IPS-NIHi7 (cell line): ENCODE measurements around the gene CASP10.
"Not testable (repeated sequence)": the region's sequence is repeated elsewhere in the genome, so short reads cannot be mapped to it uniquely, and the experiment has no call there.

Source experiments
- DNase-seq: peaks from one replicate; pipeline ENCODE4 v3.0.0; 2012; ENCODE audit warnings: mixed read lengths; ENCODE audit errors: extremely low spot score

The CASP10 gene

DNA sequence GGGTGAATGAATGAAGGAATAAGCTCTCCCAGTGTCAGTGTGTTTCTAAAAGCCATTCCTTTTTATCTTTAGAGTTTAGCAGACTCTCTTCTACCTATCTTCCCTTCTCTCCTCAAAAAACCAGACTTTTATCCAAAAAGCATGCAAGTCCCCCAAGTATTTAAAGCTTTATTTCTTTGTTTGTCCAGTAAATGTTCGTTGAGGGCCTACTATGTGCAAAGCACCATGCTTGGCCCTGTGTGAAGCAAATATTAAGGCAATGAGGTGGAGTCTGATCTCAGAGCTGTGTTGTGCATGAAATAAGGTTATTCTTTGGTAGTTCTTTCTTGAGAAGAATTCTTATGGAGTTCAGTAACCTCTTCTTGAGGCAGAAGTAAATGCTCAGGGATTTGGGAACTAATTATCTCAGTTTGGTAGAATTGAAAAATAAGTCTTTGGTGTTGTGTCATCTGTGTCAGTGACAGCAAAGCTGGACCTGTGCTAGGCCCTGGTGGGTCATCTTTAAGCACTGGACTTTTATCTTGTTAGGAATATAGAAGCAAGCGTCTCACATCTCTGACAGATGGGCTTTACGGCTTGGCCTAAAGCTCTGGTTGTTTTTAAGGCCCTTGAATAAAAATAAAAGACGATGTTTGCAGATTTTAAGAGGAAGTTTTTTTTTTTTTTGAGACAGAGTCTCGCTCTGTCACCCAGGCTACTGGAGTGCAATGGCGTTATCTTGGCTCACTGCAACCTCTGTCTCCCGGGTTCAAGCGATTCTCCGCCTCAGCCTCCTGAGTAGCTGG is 28.1 kb upstream of the CASP10 start:
- DNase-seq = no peak

DNA sequence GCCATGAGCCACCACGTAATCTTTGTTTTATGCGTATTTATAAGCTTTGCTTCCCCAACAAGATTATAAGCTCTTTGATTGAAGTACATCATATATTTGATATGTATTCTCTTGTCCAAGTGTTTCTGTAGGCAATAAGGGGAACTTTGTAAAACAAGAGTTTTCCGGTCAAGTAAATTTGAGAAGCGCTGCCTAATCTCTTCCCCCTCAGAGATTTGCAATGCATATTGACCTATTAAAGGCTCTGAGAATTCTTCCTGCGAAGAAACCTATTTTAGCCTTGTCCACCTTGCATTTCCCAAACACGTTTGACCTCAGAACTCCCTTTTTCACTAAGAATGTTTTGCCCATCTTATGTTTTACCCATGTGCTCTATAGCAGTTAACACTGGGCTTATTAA is 26.9 kb upstream of the CASP10 start:
- no peak for DNase-seq

DNA sequence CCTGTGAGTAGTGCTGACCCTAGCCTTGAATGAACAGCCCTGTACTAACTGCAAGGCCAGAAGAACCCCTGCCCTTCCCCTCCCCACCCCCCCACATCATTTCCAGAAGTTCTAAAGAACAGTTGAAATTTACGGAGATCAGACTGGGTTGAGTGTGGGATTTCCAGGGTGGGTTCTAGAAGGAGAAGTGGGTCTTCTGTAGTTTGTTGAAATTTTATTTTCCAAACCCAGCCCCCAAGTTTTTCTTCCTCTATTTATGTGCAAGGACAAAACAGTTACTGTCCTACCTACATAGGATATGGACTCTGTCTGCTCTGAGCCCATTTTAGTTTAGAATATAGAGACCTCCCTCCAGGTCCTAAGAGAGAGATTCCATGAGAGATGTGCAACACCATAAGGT is 26.3 kb upstream of the CASP10 start:
- DNase-seq = no peak

DNA sequence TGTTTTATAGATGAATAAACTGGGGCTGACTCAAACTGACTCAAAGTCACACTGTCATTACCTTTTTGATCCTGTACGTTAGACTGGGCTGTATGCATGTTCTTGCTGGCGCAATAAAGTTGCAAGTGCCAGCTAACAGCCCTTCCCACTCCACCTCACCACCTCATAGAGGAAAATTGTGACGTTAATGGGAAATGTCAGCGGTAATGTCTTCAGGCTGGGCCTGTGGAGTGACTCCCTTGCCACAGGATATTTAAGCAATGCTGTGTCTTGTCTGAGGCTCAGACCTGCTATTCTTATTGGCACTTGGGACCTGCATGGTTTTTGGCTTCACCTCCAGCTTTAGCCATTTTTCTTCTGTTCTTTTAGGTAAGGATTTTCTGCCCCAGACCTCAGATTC is 25.2 kb upstream of the CASP10 start:
- DNase-seq = no peak

DNA sequence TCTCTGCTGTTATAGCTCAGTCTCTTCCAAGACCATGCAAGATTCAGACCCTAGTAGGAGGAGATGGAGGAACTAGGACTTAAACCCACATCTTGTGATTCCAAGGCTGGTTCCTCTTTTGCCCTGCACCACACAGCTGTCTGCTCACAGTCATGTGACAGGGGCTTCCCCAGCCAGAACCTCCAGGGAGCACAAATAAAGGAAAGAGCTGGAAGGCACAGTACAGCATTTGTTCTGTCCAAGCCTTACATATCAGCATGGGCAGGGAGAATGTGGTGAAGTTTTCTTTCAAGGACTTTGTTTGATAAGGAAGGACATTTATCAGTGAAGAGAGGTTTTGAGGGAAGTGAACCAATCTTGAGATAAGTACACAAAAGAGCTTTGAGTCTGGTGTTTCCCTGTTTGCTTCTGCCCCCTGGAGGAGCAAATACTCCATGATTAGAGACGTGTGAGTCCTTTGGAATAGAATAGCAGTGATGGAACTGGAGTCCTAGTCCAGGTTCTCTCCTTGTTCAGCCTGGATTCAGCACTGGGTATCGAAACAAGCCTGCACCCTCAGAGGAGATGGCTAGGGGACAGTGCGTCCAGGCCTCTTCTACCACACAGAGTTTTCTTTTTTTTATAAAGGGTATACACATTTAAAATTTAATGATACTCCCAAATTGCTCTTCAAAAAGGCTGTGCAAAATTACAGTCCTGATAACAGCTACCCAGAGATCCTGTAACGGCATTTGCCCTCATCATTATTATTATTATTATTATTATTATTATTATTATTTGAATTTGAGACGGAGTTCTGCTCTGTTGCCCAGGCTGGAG is 24.6 kb upstream of the CASP10 start:
- DNase-seq = peak; percentile 82

DNA sequence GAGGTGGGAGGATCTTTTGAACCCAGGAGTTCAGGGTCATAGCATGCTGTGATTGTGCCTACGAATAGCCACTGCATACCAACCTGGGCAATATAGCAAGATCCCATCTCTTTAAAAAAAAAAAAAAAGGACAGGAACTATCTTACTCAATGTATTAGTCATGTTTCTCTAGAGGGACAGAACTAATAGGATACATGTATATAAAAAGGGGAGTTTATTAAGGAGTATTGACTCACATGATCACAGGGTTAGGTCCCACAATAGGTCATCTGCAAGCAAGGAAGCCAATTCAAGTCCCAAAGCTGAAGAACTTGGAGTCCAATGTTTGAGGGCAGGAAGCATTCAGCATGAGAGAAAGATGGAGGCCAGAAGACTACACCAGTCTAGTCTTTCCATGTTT is 18.8 kb upstream of the CASP10 start:
- no peak for DNase-seq

DNA sequence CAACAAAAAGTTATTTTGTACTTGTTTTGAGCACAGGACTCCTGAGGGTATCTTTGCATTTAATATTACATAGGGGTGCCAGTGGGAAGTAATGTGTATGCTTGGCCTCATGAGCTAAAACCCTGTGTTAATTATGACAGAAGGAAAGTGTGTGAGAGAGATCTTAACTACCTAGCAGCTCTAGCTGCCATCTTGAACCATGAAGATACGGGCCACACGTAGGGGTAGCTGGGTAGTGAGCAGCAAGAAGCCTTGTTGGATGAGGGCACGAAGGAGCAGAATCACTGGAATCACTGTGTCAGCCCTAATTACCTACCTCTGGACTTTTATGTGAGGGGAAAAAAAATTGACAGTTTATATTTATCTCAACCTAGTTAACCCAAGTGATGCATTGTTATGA is 15.4 kb upstream of the CASP10 start:
- DNase-seq = no peak

DNA sequence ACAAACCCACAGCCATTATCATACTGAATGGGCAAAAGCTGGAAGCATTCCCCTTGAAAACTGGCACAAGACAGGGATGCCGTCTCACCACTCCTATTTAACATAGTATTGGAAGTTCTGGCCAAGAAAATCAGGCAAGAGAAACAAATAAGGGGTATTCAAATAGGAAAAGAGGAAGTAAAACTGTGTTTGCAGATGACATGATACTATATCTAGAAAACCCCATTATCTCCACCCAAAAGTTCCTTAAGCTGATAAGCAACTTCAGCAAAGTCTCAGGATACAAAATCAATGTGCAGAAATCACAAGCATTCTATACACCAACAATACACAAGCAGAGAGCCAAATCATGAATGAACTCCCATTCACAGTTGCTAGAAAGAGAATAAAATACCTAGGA is 14.4 kb upstream of the CASP10 start:
- DNase-seq = not testable (repeated sequence)

DNA sequence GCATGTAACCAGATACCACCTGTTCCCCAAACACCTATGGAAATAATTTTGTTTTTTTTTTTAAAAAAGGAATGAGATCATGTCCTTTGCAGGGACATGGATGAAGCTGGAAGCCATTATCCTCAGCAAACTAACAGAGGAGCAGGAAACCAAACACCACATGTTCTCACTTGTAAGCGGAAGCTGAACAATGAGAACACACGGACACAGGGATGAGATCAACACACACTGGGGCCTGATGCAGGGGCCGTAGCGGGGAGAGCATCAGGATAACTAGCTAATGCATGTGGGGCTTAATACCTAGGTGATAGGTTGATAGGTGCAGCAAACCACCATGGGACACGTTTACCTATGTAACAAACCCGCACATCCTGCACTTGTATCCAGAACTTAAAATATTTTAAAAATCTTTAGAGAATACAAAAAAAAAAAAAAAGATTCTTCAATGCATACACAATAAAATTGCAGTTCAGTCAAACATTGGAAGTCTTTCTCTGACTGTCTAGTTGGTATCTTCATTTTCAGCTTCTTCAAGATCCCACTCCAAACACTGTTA is 11.6 kb upstream of the CASP10 start:
- no peak for DNase-seq

DNA sequence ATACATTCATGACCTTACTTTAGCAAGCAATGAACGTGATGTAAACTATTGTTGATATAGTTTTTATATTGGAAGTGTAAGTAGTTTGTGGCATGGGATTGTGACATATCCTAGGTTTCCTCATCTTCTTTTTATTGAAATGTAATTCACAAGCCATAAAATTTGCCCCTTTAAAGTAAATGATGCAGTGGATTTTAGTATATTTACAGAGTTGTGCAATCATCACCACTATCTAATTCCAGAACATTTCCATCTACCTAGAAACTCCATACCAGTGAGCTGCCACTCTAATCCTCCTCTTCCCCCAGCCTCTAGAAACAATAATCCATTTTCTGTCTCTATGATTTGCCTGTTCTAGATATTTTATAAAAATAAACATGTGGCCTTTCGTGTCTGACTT is 10.7 kb upstream of the CASP10 start:
- DNase-seq = no peak

DNA sequence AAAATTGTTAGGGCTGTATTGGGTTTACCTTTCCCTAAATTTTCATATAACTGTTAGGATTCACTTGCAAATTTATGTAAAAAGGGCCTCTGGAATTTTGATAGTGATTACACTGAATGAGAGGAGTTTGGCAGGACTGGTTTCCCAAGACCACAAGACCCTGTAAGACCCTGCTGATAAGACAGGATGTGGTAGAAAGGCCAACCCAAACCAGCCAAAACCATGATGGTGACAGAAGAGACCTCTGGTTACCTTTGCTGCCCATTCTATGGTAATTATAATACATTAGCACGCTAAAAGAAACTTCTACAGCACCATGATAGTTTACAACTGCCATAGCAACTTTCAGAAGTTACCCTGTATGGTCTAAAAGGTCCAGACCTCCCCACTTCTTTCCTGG is 8.3 kb upstream of the CASP10 start:
- DNase-seq = no peak

DNA sequence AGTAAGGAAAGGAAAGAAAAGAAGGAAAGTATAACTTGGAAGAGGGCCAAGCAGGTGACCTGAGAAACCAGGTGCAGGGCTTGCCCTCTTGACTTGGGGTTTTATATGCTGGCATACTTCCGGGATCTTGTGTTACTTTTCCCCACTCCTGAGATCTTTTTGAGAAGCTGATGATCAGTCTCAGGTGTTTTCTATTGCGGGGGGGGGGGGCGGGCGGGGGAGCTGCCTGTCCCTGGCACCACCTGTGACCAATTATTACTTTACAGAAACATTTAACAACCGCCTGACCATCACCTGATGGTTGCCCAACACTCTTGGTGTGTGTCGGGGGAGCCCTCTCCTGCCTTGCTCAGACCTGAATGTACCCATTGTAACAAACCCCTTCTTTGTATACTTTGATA is 6.9 kb upstream of the CASP10 start:
- DNase-seq = no peak

DNA sequence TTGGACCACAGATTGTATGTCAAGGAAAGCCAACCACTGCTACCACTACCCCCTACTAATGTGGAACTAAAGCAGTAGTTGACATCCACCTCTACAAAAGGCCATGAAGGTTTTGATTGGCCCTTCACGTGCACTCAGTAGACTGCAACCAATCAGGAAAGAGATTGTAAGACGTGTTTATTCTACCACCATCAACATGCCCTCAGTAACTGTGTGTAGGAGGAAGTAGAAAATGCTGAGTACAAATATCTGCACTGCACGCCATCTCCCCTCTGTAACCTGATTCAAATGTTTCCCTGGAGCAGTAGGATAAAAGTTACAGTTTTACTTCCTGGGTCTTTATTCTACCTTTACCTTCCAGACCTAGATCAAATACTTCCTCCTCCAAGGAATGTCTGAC is 2.9 kb upstream of the CASP10 start:
- DNase-seq = no peak

DNA sequence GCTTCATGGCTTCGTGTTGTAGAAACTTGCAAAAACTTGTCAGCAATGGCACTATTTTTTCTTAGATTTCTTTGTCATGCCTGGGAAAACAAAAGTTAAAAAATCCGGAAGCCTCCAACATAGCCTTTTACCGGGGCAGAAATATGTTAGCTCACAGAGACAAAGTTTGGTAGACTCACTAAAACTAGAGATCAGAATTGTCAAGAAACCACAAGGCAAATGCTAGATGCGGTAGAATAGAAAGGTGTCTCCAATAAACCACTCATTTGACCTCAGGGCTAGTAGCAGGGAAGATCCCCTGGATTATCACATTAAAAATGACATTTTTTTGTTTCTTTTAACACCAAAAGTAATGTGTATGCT is 405 bp downstream of the CASP10 start:
- DNase-seq = no peak

DNA sequence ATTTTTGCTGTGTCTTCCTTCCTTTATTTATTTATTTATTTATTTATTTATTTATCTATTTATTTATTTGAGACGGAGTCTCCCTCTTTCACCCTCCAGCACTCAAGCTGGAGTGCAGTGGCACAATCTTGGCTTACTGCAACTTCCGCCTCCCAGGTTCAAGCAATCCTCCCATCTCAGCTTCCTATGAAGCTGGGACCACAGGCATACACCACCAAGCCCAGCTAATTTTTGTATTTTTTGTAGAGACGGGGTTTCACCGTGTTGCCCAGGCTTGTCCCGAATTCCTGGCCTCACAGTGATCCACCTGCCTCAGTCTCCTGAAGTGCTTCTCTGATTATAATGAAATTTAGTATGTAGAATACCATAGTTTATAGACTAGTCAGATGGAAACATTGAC is 894 bp downstream of the CASP10 start:
- not testable (repeated sequence) for DNase-seq

DNA sequence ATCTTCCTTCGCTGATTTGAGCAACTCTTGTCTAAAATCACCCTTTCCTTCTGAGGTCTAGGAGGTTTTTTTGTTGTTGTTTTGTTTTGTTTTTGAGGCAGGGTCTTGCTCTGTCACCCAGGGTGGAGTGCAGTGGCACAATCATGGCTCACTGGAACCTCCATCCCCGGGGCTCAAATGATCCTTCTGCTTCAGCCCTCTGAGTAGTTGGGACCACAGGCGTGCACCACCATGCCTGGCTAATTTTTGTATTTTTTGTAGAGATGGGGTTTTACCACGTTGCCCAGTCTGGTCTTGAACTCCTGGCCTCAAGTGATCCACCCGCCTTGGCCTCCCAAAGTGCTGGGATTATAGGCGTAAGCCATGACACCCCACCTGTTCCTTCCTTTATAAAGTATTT is 1.3 kb downstream of the CASP10 start:
- not testable (repeated sequence) for DNase-seq

DNA sequence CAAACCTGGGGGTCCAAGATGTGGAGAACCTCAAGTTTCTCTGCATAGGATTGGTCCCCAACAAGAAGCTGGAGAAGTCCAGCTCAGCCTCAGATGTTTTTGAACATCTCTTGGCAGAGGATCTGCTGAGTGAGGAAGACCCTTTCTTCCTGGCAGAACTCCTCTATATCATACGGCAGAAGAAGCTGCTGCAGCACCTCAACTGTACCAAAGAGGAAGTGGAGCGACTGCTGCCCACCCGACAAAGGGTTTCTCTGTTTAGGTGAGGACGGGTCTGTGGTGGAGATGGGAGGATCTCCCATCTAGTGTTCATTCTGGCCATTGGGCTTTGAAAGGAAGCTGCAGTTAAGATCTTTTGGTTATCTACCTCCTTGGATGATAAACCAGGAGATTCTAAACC is 2.9 kb downstream of the CASP10 start:
- DNase-seq = no peak

DNA sequence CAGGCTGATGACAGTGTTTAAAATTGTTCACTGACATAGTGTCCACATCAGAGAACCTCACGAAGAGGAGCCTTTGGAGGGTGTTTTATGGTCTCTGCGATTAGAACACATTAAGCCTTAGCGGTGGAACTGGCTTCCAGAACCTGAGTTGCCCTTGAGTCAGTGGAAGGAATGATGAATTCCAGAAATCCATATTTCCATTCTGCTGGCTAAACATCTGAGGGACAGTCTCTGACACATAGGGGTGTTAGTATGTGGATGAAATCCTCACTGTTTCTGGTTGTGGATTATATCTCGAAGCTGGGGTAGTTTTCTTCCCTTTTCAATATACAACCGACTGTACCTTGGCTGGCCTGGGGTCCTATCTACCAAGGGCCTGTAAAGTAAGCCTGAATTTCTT is 4.0 kb downstream of the CASP10 start:
- DNase-seq = no peak

DNA sequence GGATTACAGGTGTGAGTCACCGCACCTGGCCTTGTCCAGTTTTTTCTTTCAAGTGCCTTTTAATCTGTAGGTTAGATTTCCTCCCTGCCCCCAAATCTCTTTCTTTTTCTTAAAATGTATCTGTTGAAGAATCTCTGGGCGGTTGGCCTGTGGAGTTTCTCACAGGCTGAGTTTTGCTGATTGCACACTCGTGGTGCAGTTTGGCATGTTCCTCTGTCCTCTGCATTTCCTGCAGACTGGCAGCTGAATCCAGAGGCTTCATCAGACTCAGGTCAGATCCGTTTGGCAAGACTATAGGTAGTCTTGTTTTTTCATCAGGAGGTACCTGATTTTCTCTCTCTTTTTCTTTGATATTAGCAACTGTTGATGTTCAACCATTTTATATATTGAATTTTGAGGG is 5.5 kb downstream of the CASP10 start:
- no peak for DNase-seq

DNA sequence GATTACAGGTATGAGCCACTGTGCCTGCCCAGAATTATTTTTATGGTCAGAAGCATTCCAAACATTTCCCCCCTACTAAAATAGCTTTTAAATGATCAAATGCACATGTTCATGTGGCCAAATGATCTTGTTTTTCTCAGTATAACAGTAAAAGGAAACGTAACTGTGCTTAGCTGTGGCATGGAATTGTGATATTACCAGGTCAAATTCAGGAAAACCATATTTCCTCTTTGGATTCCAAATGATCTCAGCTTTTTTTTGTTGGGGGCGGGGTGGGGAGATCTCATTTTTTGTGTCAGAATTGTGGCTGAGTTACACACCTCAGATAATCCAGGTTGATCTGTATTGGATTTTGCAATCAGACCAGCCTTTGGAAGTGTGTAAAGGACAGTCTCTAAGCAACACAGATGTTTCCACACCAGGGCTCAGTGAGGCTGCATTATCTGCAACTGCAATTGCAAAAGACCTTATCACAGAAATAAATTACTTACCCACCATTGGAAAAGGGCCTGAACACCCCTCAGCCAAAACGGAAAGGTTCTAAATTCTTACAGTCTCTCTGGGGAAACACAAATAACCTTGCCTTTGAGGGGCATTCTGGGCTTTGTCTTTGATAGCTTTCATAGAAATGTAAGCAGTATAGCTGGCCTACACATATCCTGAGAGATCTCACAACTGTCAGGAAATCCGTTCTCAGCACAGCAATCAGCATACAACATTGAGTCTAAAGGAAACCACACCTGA is 8.4 kb downstream of the CASP10 start:
- DNase-seq = no peak

DNA sequence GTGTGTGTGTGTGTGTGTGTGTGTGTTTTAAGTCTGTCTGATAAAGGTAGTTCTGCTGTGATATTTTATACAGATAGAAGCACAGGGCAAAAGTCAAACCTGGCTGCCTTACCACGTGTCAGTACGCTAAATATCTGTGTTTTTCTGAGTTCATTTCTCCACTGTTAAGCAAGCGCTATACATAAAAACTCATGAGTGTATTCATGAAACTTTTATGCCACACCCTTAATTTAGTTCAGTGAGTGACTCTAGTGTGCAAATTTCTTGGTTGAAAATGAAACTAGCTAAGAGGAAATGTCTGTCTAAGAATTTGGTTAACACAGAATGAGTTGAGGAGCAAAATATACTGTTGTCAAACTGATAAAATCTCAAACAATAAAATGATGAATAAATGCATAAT is 11.2 kb downstream of the CASP10 start:
- no peak for DNase-seq

DNA sequence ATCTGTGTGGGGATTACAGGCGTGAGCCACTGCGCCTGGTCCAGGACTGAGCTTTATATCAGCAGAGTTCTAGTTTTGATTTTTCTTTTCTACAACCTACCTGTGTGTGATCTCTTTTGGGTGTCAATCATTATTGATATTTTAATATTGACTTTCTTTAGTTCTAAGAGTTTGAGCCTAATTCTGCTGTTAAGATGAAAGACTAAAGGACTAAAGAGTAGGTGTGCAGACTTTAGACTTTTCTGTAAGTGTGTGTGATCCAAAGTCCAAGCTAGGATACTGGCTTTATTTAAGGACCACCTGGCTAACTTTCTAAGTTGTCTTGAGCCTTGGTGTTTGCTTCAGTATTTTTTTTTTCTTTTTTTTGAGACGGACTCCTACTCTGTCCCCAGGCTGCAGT is 12.4 kb downstream of the CASP10 start:
- no peak for DNase-seq
